ENCODE data around the gene ZBTB17. TPM values are rescaled to one million over a fixed set of nuclear protein-coding genes. Genes with fewer than 3 reads are reported as not detected.

Gene ZBTB17
- total and polyA plus RNA-seq, 10 of the 15 experiments (the other 5 are each of a cell fraction or from before 2014, with no cell fraction given), result 0.87 to 59.4 (median 38.7) TPM

GRCh38 chr1:16012590-16013219 is 36.8 kb upstream of the ZBTB17 start (continued):
- no peak for TF ChIP-seq WRNIP1 (IDR thresholded peaks at IDR 0.05; ENCODE audit: borderline replicate concordance, low read depth, low read length)
- TF ChIP-seq, protein P1, sequence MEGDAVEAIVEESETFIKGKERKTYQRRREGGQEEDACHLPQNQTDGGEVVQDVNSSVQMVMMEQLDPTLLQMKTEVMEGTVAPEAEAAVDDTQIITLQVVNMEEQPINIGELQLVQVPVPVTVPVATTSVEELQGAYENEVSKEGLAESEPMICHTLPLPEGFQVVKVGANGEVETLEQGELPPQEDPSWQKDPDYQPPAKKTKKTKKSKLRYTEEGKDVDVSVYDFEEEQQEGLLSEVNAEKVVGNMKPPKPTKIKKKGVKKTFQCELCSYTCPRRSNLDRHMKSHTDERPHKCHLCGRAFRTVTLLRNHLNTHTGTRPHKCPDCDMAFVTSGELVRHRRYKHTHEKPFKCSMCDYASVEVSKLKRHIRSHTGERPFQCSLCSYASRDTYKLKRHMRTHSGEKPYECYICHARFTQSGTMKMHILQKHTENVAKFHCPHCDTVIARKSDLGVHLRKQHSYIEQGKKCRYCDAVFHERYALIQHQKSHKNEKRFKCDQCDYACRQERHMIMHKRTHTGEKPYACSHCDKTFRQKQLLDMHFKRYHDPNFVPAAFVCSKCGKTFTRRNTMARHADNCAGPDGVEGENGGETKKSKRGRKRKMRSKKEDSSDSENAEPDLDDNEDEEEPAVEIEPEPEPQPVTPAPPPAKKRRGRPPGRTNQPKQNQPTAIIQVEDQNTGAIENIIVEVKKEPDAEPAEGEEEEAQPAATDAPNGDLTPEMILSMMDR (IDR thresholded peaks at IDR 0.05 in 2 of 3, conservative IDR thresholded peaks at IDR 0.05 in 1 of 3; ENCODE audit: control insufficient read depth in 2 of 3, extremely low read depth in 1 of 3, insufficient read depth in 1 of 3, low read depth in 3 of 3, low read length in 3 of 3), result no peak
- TF ChIP-seq, protein P2, sequence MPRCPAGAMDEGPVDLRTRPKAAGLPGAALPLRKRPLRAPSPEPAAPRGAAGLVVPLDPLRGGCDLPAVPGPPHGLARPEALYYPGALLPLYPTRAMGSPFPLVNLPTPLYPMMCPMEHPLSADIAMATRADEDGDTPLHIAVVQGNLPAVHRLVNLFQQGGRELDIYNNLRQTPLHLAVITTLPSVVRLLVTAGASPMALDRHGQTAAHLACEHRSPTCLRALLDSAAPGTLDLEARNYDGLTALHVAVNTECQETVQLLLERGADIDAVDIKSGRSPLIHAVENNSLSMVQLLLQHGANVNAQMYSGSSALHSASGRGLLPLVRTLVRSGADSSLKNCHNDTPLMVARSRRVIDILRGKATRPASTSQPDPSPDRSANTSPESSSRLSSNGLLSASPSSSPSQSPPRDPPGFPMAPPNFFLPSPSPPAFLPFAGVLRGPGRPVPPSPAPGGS (IDR thresholded peaks at IDR 0.05; ENCODE audit: borderline replicate concordance, insufficient read depth, low read depth, low read length, poor library complexity, severe bottlenecking), result no peak
- TF ChIP-seq NBN (IDR thresholded peaks at IDR 0.05), result peak; percentile 24; the same call in 1 of the 2 replicates
- TF ChIP-seq, protein P3, sequence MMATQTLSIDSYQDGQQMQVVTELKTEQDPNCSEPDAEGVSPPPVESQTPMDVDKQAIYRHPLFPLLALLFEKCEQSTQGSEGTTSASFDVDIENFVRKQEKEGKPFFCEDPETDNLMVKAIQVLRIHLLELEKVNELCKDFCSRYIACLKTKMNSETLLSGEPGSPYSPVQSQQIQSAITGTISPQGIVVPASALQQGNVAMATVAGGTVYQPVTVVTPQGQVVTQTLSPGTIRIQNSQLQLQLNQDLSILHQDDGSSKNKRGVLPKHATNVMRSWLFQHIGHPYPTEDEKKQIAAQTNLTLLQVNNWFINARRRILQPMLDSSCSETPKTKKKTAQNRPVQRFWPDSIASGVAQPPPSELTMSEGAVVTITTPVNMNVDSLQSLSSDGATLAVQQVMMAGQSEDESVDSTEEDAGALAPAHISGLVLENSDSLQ (IDR thresholded peaks at IDR 0.05), result no peak
- no peak for TF ChIP-seq PAX8 (IDR thresholded peaks at IDR 0.05)
- TF ChIP-seq CHD1 (IDR thresholded peaks at IDR 0.05; ENCODE audit: low read depth, low read length), result no peak
- no peak for TF ChIP-seq KAT2A (conservative IDR thresholded peaks at IDR 0.05; ENCODE audit: control insufficient read depth, low read depth, low read length)
- TF ChIP-seq NFYA (IDR thresholded peaks at IDR 0.05; ENCODE audit: borderline replicate concordance, low read depth, low read length), result no peak
- TF ChIP-seq BCL11A (IDR thresholded peaks at IDR 0.05; ENCODE audit: low read depth, low read length), result no peak
- TF ChIP-seq SMAD5 (IDR thresholded peaks at IDR 0.05; ENCODE audit: low read depth), result no peak
- TF ChIP-seq IRF4 (IDR thresholded peaks at IDR 0.05; ENCODE audit: low read depth, low read length), result no peak
- TF ChIP-seq ZNF217 (IDR thresholded peaks at IDR 0.05), result 0 out of 2 replicates have a peak, but pooled peaks have one; percentile 40
- TF ChIP-seq YBX1 (IDR thresholded peaks at IDR 0.05), result no peak
- TF ChIP-seq CBX5 (IDR thresholded peaks at IDR 0.05; ENCODE audit: low read depth), result no peak
- TF ChIP-seq, protein P4, sequence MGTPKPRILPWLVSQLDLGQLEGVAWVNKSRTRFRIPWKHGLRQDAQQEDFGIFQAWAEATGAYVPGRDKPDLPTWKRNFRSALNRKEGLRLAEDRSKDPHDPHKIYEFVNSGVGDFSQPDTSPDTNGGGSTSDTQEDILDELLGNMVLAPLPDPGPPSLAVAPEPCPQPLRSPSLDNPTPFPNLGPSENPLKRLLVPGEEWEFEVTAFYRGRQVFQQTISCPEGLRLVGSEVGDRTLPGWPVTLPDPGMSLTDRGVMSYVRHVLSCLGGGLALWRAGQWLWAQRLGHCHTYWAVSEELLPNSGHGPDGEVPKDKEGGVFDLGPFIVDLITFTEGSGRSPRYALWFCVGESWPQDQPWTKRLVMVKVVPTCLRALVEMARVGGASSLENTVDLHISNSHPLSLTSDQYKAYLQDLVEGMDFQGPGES (IDR thresholded peaks at IDR 0.05), result no peak
- no peak for TF ChIP-seq HCFC1 (IDR thresholded peaks at IDR 0.05; ENCODE audit: low read length)
- TF ChIP-seq ZNF24 (IDR thresholded peaks at IDR 0.05), result no peak
- TF ChIP-seq EZH2 (IDR thresholded peaks at IDR 0.05; ENCODE audit: borderline replicate concordance, control insufficient read depth, low read depth, low read length), result no peak
- TF ChIP-seq BCLAF1 (IDR thresholded peaks at IDR 0.05), result no peak
- no peak for TF ChIP-seq CREM (IDR thresholded peaks at IDR 0.05; ENCODE audit: low read depth)
- peak; percentile 27; the same call in 1 of the 2 replicates for TF ChIP-seq POLR2A (IDR thresholded peaks at IDR 0.05; ENCODE audit: low read depth, low read length)
- TF ChIP-seq IKZF1 (conservative IDR thresholded peaks at IDR 0.05), result no peak; the same call in 1 of the 2 replicates
